HepG2 (cell line): ENCODE results near the gene PIP4K2B. TPM values are rescaled to one million over a fixed set of nuclear protein-coding genes. Genes with fewer than 3 reads are reported as not detected.
A peak's percentile ranks its signal among the peaks of the same experiment; 100 is the strongest.

ENCODE experiments used
- AGO2 ChIP-seq: fragments of 200-400 bp; formaldehyde crosslinking; optimal IDR thresholded peaks from 2 replicates; pipeline ENCODE3; 2017; ENCODE audit warnings: mild to moderate bottlenecking, low read depth, low read length, moderate library complexity
- CBX5 ChIP-seq: sonication (generic); formaldehyde crosslinking; IDR thresholded peaks from 2 replicates; pipeline ENCODE4 v1.4.0; 2020; ENCODE audit warnings: missing genetic modification reagents, borderline replicate concordance
- CENPT ChIP-seq: sonication (generic); formaldehyde crosslinking; IDR thresholded peaks from 2 replicates; pipeline ENCODE4 v1.8.0; 2022; ENCODE audit warnings: low read depth, mild to moderate bottlenecking, moderate library complexity, missing genetic modification reagents
- DNMT3B ChIP-seq: conservative IDR thresholded peaks from 2 replicates; pipeline ENCODE4 v1.6.1; 2016; ENCODE audit warnings: missing biosample characterization, control low read depth
- DZIP1 ChIP-seq: sonication (generic); formaldehyde crosslinking; IDR thresholded peaks from 2 replicates; pipeline ENCODE4 v1.5.0; 2020; ENCODE audit warnings: mild to moderate bottlenecking, missing genetic modification reagents
- GABPB1 ChIP-seq: IDR thresholded peaks from 2 replicates; pipeline ENCODE4 v1.6.1; 2016; ENCODE audit warnings: mild to moderate bottlenecking, missing genetic modification reagents, moderate library complexity, missing compliant biosample characterization
- GATA4 ChIP-seq: sonication (generic); IDR thresholded peaks from 2 replicates; pipeline ENCODE4 v1.6.1; 2016; ENCODE audit warnings: antibody characterized with exemption, low read depth, borderline replicate concordance
- KMT2B ChIP-seq: IDR thresholded peaks from 2 replicates; pipeline ENCODE4 v1.6.1; 2016; ENCODE audit warnings: missing genetic modification reagents, missing compliant biosample characterization
- RAD21 ChIP-seq: fragments of 450-650 bp; formaldehyde crosslinking; IDR thresholded peaks from 2 replicates; pipeline ENCODE4 v1.5.0; 2020; ENCODE audit warnings: mild to moderate bottlenecking
- SALL2 ChIP-seq: sonication (generic); formaldehyde crosslinking; IDR thresholded peaks from 2 replicates; pipeline ENCODE4 v1.8.1; 2023; ENCODE audit warnings: mild to moderate bottlenecking, missing genetic modification reagents, inconsistent platforms
- SRSF4 ChIP-seq: fragments of 200-400 bp; formaldehyde crosslinking; IDR thresholded peaks from one replicate; pipeline ENCODE4 v1.6.1; 2018; ENCODE audit warnings: mild to moderate bottlenecking, low read depth, low read length, moderate library complexity; ENCODE audit not compliant: poor library complexity, severe bottlenecking
- ZFX ChIP-seq: sonication (generic); formaldehyde crosslinking; IDR thresholded peaks from 2 replicates; pipeline ENCODE4 v1.4.0; 2020; ENCODE audit warnings: mild to moderate bottlenecking, low read depth, missing genetic modification reagents, moderate library complexity
- ZMAT3 ChIP-seq: sonication (generic); formaldehyde crosslinking; conservative IDR thresholded peaks from 2 replicates; pipeline ENCODE4 v1.7.0; 2021; ENCODE audit warnings: missing genetic modification reagents
- ZNF317 ChIP-seq: sonication (generic); formaldehyde crosslinking; IDR thresholded peaks from 2 replicates; pipeline ENCODE4 v1.5.0; 2020; ENCODE audit warnings: mild to moderate bottlenecking, missing genetic modification reagents
- ZNF558 ChIP-seq: sonication (generic); formaldehyde crosslinking; IDR thresholded peaks from 2 replicates; pipeline ENCODE4 v1.9.0; 2022; ENCODE audit warnings: mild to moderate bottlenecking, missing genetic modification reagents, borderline replicate concordance
- ZNF563 ChIP-seq: sonication (generic); formaldehyde crosslinking; IDR thresholded peaks from 2 replicates; pipeline ENCODE4 v1.8.0; 2022; ENCODE audit warnings: mild to moderate bottlenecking, moderate library complexity, missing genetic modification reagents
- ZNF597 ChIP-seq: sonication (generic); formaldehyde crosslinking; IDR thresholded peaks from 2 replicates; pipeline ENCODE4 v1.5.0; 2020; ENCODE audit warnings: missing genetic modification reagents
- ZNF747 ChIP-seq: sonication (generic); formaldehyde crosslinking; IDR thresholded peaks from 2 replicates; pipeline ENCODE4 v1.8.1; 2023; ENCODE audit warnings: missing genetic modification reagents, mild to moderate bottlenecking, borderline replicate concordance
- ZNF761 ChIP-seq: sonication (generic); formaldehyde crosslinking; conservative IDR thresholded peaks from 2 replicates; pipeline ENCODE4 v1.4.0; 2020; ENCODE audit warnings: mild to moderate bottlenecking, missing genetic modification reagents
- ZNF792 ChIP-seq: IDR thresholded peaks from 2 replicates; pipeline ENCODE4 v1.6.1; 2016
- ZNF839 ChIP-seq: sonication (generic); formaldehyde crosslinking; IDR thresholded peaks from 2 replicates; pipeline ENCODE4 v1.4.0; 2020; ENCODE audit warnings: missing genetic modification reagents, mild to moderate bottlenecking, borderline replicate concordance
- polyA plus RNA-seq, 8 experiments: library from polyadenylated mRNA; depleted of rRNA in 3 of 8; stranded (reverse) in 7 of 8; unstranded in 1 of 8; fragments of >200 nt; fragmentation: Illumina TruSeq in 4 of 8; extraction: Trizol in 4 of 8; gene quantifications; 2 replicates each; pipeline versions ENCODE4 v1.2.1 to v1.2.3, GENCODE V29; 2011 to 2016; ENCODE audit warnings: low read depth in 4 of 8, missing spikeins in 1 of 8, mixed read lengths in 1 of 8; ENCODE audit not compliant: insufficient read depth in 1 of 8
- total RNA-seq, 5 experiments: library from RNA; depleted of rRNA; stranded (reverse); fragments of >200 nt; fragmentation: Illumina TruSeq; extraction: Trizol; gene quantifications; 2 replicates each; pipeline ENCODE4 v1.2.3, GENCODE V29; 2016; ENCODE audit warnings: low read depth in 1 of 5
- TF ChIP-seq, protein P1 (sequence below): sonication (generic); formaldehyde crosslinking; IDR thresholded peaks from 2 replicates; pipeline ENCODE4 v1.4.0; 2020; ENCODE audit warnings: missing genetic modification reagents, borderline replicate concordance
- TF ChIP-seq, protein P2 (sequence below): sonication (generic); formaldehyde crosslinking; IDR thresholded peaks from 2 replicates; pipeline ENCODE4 v1.4.0; 2020; ENCODE audit warnings: mild to moderate bottlenecking, missing genetic modification reagents

PIP4K2B gene
- total and polyA plus RNA-seq, 2 of the 13 experiments (the other 11 are each of a cell fraction or from before 2014, with no cell fraction given), result 20.4 to 54.0 TPM

DNA sequence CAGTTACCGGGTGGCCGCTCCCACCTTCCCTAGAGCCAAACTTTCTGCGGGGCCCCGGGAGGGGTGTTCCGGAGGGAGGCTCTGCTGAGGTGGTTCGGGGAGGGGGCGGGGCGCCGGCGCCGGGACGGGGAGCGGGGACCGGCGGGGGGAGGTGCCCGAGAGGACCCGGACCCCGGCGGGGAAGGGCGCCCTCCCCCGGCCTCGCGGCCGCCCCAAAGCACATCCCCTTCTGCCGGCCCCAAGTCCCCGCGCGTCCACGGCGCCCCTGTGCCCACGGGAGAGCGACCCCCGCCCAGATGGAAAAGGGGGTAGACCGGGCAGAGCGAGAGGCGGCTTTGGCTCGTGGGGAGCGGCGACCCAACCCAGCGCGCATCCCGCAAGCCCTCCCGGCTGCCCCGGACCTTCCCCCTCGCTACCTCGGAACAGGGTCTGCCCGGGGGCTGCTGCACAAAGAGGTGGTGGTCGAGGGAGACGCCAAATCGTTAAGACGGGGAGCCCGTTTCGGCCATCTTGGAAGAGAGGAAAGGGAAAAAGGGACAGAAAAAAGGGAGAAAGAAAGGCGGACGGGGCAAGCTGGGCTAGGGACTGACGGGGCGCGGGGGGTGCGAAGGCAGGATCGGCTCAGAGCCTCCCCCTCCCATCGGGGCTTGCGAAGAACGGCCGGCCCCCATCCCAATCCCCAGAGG, 51.8 kb downstream of the PIP4K2B start (continued):
- TF ChIP-seq ZFX (CRISPR knock-in tag), result 0 out of 2 replicates have a peak, but pooled peaks have one; percentile 10
- TF ChIP-seq ZNF317 (CRISPR knock-in tag), result no peak
- peak; percentile 75 for TF ChIP-seq ZNF563
- TF ChIP-seq ZNF761 (CRISPR knock-in tag), result no peak
- TF ChIP-seq CENPT (CRISPR knock-in tag), result no peak
- no peak for TF ChIP-seq ZNF839 (CRISPR knock-in tag)
- TF ChIP-seq SALL2, result peak; percentile 7; the same call in 1 of the 2 replicates
- TF ChIP-seq DNMT3B, result 0 out of 2 replicates have a peak, but pooled peaks have one; percentile 30
- TF ChIP-seq GATA4, result no peak
- TF ChIP-seq ZNF747, result peak; percentile 34; the same call in 1 of the 2 replicates
- TF ChIP-seq ZMAT3, result 0 out of 2 replicates have a peak, but pooled peaks have one; percentile 10
- TF ChIP-seq, protein P1, sequence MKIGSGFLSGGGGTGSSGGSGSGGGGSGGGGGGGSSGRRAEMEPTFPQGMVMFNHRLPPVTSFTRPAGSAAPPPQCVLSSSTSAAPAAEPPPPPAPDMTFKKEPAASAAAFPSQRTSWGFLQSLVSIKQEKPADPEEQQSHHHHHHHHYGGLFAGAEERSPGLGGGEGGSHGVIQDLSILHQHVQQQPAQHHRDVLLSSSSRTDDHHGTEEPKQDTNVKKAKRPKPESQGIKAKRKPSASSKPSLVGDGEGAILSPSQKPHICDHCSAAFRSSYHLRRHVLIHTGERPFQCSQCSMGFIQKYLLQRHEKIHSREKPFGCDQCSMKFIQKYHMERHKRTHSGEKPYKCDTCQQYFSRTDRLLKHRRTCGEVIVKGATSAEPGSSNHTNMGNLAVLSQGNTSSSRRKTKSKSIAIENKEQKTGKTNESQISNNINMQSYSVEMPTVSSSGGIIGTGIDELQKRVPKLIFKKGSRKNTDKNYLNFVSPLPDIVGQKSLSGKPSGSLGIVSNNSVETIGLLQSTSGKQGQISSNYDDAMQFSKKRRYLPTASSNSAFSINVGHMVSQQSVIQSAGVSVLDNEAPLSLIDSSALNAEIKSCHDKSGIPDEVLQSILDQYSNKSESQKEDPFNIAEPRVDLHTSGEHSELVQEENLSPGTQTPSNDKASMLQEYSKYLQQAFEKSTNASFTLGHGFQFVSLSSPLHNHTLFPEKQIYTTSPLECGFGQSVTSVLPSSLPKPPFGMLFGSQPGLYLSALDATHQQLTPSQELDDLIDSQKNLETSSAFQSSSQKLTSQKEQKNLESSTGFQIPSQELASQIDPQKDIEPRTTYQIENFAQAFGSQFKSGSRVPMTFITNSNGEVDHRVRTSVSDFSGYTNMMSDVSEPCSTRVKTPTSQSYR (CRISPR knock-in tag), result peak; percentile 72; the same call in 1 of the 2 replicates
- TF ChIP-seq, protein P2, sequence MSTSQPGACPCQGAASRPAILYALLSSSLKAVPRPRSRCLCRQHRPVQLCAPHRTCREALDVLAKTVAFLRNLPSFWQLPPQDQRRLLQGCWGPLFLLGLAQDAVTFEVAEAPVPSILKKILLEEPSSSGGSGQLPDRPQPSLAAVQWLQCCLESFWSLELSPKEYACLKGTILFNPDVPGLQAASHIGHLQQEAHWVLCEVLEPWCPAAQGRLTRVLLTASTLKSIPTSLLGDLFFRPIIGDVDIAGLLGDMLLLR (CRISPR knock-in tag), result peak; percentile 50; the same call in 1 of the 2 replicates
- peak; percentile 80 for TF ChIP-seq AGO2
- TF ChIP-seq KMT2B (CRISPR knock-in tag), result peak; percentile 32; the same call in 1 of the 2 replicates
- TF ChIP-seq SRSF4, result no peak
- 0 out of 2 replicates have a peak, but pooled peaks have one; percentile 16 for TF ChIP-seq CBX5
- no peak for TF ChIP-seq DZIP1 (CRISPR knock-in tag)
- TF ChIP-seq ZNF792, result 0 out of 2 replicates have a peak, but pooled peaks have one; percentile 36
- no peak for TF ChIP-seq ZNF597 (CRISPR knock-in tag)
- TF ChIP-seq RAD21, result peak; percentile 24; the same call in 1 of the 2 replicates
- TF ChIP-seq ZNF558 (CRISPR knock-in tag), result 0 out of 2 replicates have a peak, but pooled peaks have one; percentile 9
- peak; percentile 68; the same call in 1 of the 2 replicates for TF ChIP-seq GABPB1 (CRISPR knock-in tag)
